Adipose tissue (tissue), 3 donors: ENCODE measurements around the gene MAP6D1. TPM values are rescaled to one million over a fixed set of nuclear protein-coding genes. Genes with fewer than 3 reads are reported as not detected.

Experiments used
- H3K27ac ChIP-seq: one replicate; pipeline ENCODE4 v1.5.1; 2013; ENCODE audit warnings: low read depth, low read length
- WGBS, 3 donors: extraction: QIAGEN DNeasy Blood & Tissue Kit; methylation state at CpG; one replicate each; pipeline ENCODE4 v1.1.7; 2013; 5-methylcytosine and 5-hydroxymethylcytosine counted together
- polyA plus RNA-seq, 3 donors: library from polyadenylated mRNA; stranded (reverse); fragments of 200-250 nt; gene quantifications; one replicate each; pipeline ENCODE4 v1.2.3, GENCODE V29; 2013
- donor health status: healthy with polysubstance abuse.
- donor health status: Bipolar disorder and iron deficiency.
- donor health status: healthy.

The MAP6D1 gene
- polyA plus RNA-seq, 3 donors, result 0.70 to 1.8 TPM; not detected in 1

GRCh38 chr3:183826448-183827250, 1.3 kb upstream of the MAP6D1 start:
- 71 to 94% (median 92%) methylated on average over 14 of the region's 14 CpGs for WGBS, 3 donors
- no peak overlapping the region for H3K27ac ChIP-seq

GRCh38 chr3:183824761-183825455, 469 bp downstream of the MAP6D1 start:
- no peak overlapping the region for H3K27ac ChIP-seq
- 1% methylated on average over 41 to 88 of the region's 88 CpGs for WGBS, 3 donors

GRCh38 chr3:183823963-183824362, 1.4 kb downstream of the MAP6D1 start:
- no peak overlapping the region for H3K27ac ChIP-seq
- WGBS, 3 donors, result 72 to 86% (median 79%) methylated on average over 5 of the region's 5 CpGs

- WGBS, 3 donors, result 81 to 93% (median 87%) methylated on average over 12 to 13 of the region's 13 CpGs
- no peak overlapping the region for H3K27ac ChIP-seq
Measured at GRCh38 chr3:183822631-183823030, 2.7 kb downstream of the MAP6D1 start.

GRCh38 chr3:183819831-183820230, 5.5 kb downstream of the MAP6D1 start:
- H3K27ac ChIP-seq, result no peak overlapping the region
- 82 to 95% (median 90%) methylated on average over 6 of the region's 6 CpGs for WGBS, 3 donors

- WGBS, 3 donors, result 89 to 94% (median 91%) methylated on average over 25 of the region's 25 CpGs
Measured at GRCh38 chr3:183818706-183819624, 6.4 kb downstream of the MAP6D1 start.

GRCh38 chr3:183818041-183818620, 7.2 kb downstream of the MAP6D1 start:
- 81 to 90% (median 82%) methylated on average over 14 of the region's 14 CpGs for WGBS, 3 donors
- H3K27ac ChIP-seq, result no peak overlapping the region

More at GRCh38 chr3:183818706-183819624, 6.4 kb downstream of the MAP6D1 start:
- H3K27ac ChIP-seq, result no peak overlapping the region

GRCh38 chr3:183817639-183818038, 7.7 kb downstream of the MAP6D1 start:
- H3K27ac ChIP-seq, result no peak overlapping the region
- WGBS, 3 donors, result 92 to 95% (median 93%) methylated on average over 9 of the region's 9 CpGs

GRCh38 chr3:183816681-183817510, 8.5 kb downstream of the MAP6D1 start:
- H3K27ac ChIP-seq, result no peak overlapping the region
- 85 to 88% (median 86%) methylated on average over 20 of the region's 20 CpGs for WGBS, 3 donors

- H3K27ac ChIP-seq, result no peak overlapping the region
- 76 to 83% (median 82%) methylated on average over 12 of the region's 12 CpGs for WGBS, 3 donors
Measured at GRCh38 chr3:183815951-183816475, 9.4 kb downstream of the MAP6D1 start.

GRCh38 chr3:183815563-183815940, 9.8 kb downstream of the MAP6D1 start:
- 71 to 81% (median 75%) methylated on average over 9 of the region's 9 CpGs for WGBS, 3 donors
- no peak overlapping the region for H3K27ac ChIP-seq

GRCh38 chr3:183814240-183814639, 11.1 kb downstream of the MAP6D1 start:
- H3K27ac ChIP-seq, result no peak overlapping the region
- 96 to 100% (median 96%) methylated on average over 1 of the region's 1 CpG for WGBS, 3 donors

GRCh38 chr3:183812761-183813445, 12.5 kb downstream of the MAP6D1 start:
- 81 to 82% (median 81%) methylated on average over 8 of the region's 8 CpGs for WGBS, 3 donors
- no peak overlapping the region for H3K27ac ChIP-seq

GRCh38 chr3:183811638-183812037, 13.7 kb downstream of the MAP6D1 start:
- WGBS, 3 donors, result 88 to 95% (median 94%) methylated on average over 11 of the region's 11 CpGs
- H3K27ac ChIP-seq, result no peak overlapping the region

GRCh38 chr3:183810643-183811594, 14.5 kb downstream of the MAP6D1 start:
- no peak overlapping the region for H3K27ac ChIP-seq
- WGBS, 3 donors, result 57 to 92% (median 90%) methylated on average over 24 of the region's 24 CpGs

- WGBS, 3 donors, result 42 to 90% (median 83%) methylated on average over 5 of the region's 5 CpGs
- no peak overlapping the region for H3K27ac ChIP-seq
Measured at GRCh38 chr3:183809270-183809669, 16.1 kb downstream of the MAP6D1 start.
